Measurements from ENCODE around the gene GGT6.

Gene GGT6

GRCh38 chr17:4540224-4540651 lies 20.1 kb downstream of the GGT6 start:
- WGBS, 2 experiments, result 91 to 92% methylated on average over 14 of the region's 14 CpGs
- Histone ChIP-seq H3K27me3 (ENCODE audit: control insufficient read depth, insufficient read depth, low read length, poor library complexity, severe bottlenecking) (no peaks in the 10 kb centered on the region), H3K9me3 (ENCODE audit: control insufficient read depth, low read length) (no peaks in the 10 kb centered on the region), H3K27ac (ENCODE audit: insufficient read depth, low read depth, low read length, poor library complexity, severe bottlenecking) (no peak overlapping the region), H3K4me3 (ENCODE audit: insufficient read depth, low read depth, low read length) (no peak overlapping the region), H3K4me1 (ENCODE audit: control insufficient read depth, insufficient read depth, low read length) (peaks cover 8% of the 10 kb centered on the region), H3K36me3 (ENCODE audit: control insufficient read depth, insufficient read depth, low read length) (peaks cover 18% of the 10 kb centered on the region)

GRCh38 chr17:4539576-4540223 lies 20.7 kb downstream of the GGT6 start:
- Histone ChIP-seq H3K4me1 (ENCODE audit: control insufficient read depth, insufficient read depth, low read length) (peaks cover 8% of the 10 kb centered on the region), H3K27ac (ENCODE audit: insufficient read depth, low read depth, low read length, poor library complexity, severe bottlenecking) (no peak overlapping the region), H3K27me3 (ENCODE audit: control insufficient read depth, insufficient read depth, low read length, poor library complexity, severe bottlenecking) (no peaks in the 10 kb centered on the region), H3K4me3 (ENCODE audit: insufficient read depth, low read depth, low read length) (no peak overlapping the region), H3K36me3 (ENCODE audit: control insufficient read depth, insufficient read depth, low read length) (peaks cover 18% of the 10 kb centered on the region), H3K9me3 (ENCODE audit: control insufficient read depth, low read length) (no peaks in the 10 kb centered on the region)
- WGBS, 2 experiments, result 95% methylated on average over 26 of the region's 26 CpGs

- Histone ChIP-seq H3K36me3 (ENCODE audit: control insufficient read depth, insufficient read depth, low read length) (peaks cover 18% of the 10 kb centered on the region), H3K27ac (ENCODE audit: insufficient read depth, low read depth, low read length, poor library complexity, severe bottlenecking) (no peak overlapping the region), H3K4me1 (ENCODE audit: control insufficient read depth, insufficient read depth, low read length) (peaks cover 12% of the 10 kb centered on the region), H3K27me3 (ENCODE audit: control insufficient read depth, insufficient read depth, low read length, poor library complexity, severe bottlenecking) (no peaks in the 10 kb centered on the region), H3K9me3 (ENCODE audit: control insufficient read depth, low read length) (no peaks in the 10 kb centered on the region), H3K4me3 (ENCODE audit: insufficient read depth, low read depth, low read length) (no peak overlapping the region)
- 93 to 99% methylated on average over 8 of the region's 8 CpGs for WGBS, 2 experiments
Observed at GRCh38 chr17:4539025-4539424, 21.4 kb downstream of the GGT6 start.

- Histone ChIP-seq H3K27me3 (ENCODE audit: control insufficient read depth, insufficient read depth, low read length, poor library complexity, severe bottlenecking) (no peaks in the 10 kb centered on the region), H3K27ac (ENCODE audit: insufficient read depth, low read depth, low read length, poor library complexity, severe bottlenecking) (no peak overlapping the region), H3K4me3 (ENCODE audit: insufficient read depth, low read depth, low read length) (no peak overlapping the region), H3K9me3 (ENCODE audit: control insufficient read depth, low read length) (no peaks in the 10 kb centered on the region), H3K4me1 (ENCODE audit: control insufficient read depth, insufficient read depth, low read length) (peaks cover 18% of the 10 kb centered on the region), H3K36me3 (ENCODE audit: control insufficient read depth, insufficient read depth, low read length) (peaks cover 18% of the 10 kb centered on the region)
- WGBS, 2 experiments, result 92 to 93% methylated on average over 13 of the region's 13 CpGs
Observed at GRCh38 chr17:4538236-4539002, 22.0 kb downstream of the GGT6 start.

GRCh38 chr17:4537451-4538235 lies 22.7 kb downstream of the GGT6 start:
- Histone ChIP-seq H3K4me3 (ENCODE audit: insufficient read depth, low read depth, low read length) (no peak overlapping the region), H3K36me3 (ENCODE audit: control insufficient read depth, insufficient read depth, low read length) (peaks cover 16% of the 10 kb centered on the region), H3K27me3 (ENCODE audit: control insufficient read depth, insufficient read depth, low read length, poor library complexity, severe bottlenecking) (no peaks in the 10 kb centered on the region), H3K9me3 (ENCODE audit: control insufficient read depth, low read length) (no peaks in the 10 kb centered on the region), H3K27ac (ENCODE audit: insufficient read depth, low read depth, low read length, poor library complexity, severe bottlenecking) (no peak overlapping the region), H3K4me1 (ENCODE audit: control insufficient read depth, insufficient read depth, low read length) (peaks cover 18% of the 10 kb centered on the region)
- WGBS, 2 experiments, result 94 to 95% methylated on average over 19 of the region's 19 CpGs

GRCh38 chr17:4536742-4537411 lies 23.5 kb downstream of the GGT6 start:
- Histone ChIP-seq H3K4me3 (ENCODE audit: insufficient read depth, low read depth, low read length) (no peak overlapping the region), H3K9me3 (ENCODE audit: control insufficient read depth, low read length) (no peaks in the 10 kb centered on the region), H3K27ac (ENCODE audit: insufficient read depth, low read depth, low read length, poor library complexity, severe bottlenecking) (no peak overlapping the region), H3K27me3 (ENCODE audit: control insufficient read depth, insufficient read depth, low read length, poor library complexity, severe bottlenecking) (no peaks in the 10 kb centered on the region), H3K4me1 (ENCODE audit: control insufficient read depth, insufficient read depth, low read length) (peaks cover 18% of the 10 kb centered on the region), H3K36me3 (ENCODE audit: control insufficient read depth, insufficient read depth, low read length) (peaks cover 8% of the 10 kb centered on the region)
- WGBS, 2 experiments, result 76 to 84% methylated on average over 16 to 18 of the region's 18 CpGs

- WGBS, 2 experiments, result 36 to 37% methylated on average over 19 of the region's 19 CpGs
- Histone ChIP-seq H3K27ac (ENCODE audit: insufficient read depth, low read depth, low read length, poor library complexity, severe bottlenecking) (no peak overlapping the region), H3K27me3 (ENCODE audit: control insufficient read depth, insufficient read depth, low read length, poor library complexity, severe bottlenecking) (no peaks in the 10 kb centered on the region), H3K9me3 (ENCODE audit: control insufficient read depth, low read length) (no peaks in the 10 kb centered on the region), H3K36me3 (ENCODE audit: control insufficient read depth, insufficient read depth, low read length) (peaks cover 7% of the 10 kb centered on the region), H3K4me3 (ENCODE audit: insufficient read depth, low read depth, low read length) (peak overlapping the region; percentile 4), H3K4me1 (ENCODE audit: control insufficient read depth, insufficient read depth, low read length) (peaks cover 18% of the 10 kb centered on the region)
Observed at GRCh38 chr17:4536259-4536741, 24.1 kb downstream of the GGT6 start.

- H3K4me3 ChIP-seq (ENCODE audit: insufficient read depth, low read depth, low read length), result no peak overlapping the region
- WGBS, 2 experiments, result 53 to 58% methylated on average over 19 of the region's 19 CpGs
- peaks cover 18% of the 10 kb centered on the region for H3K4me1 ChIP-seq (ENCODE audit: control insufficient read depth, insufficient read depth, low read length)
Observed at GRCh38 chr17:4535667-4536258, 24.6 kb downstream of the GGT6 start.

GRCh38 chr17:4534928-4535666 lies 25.3 kb downstream of the GGT6 start:
- WGBS, 2 experiments, result 87 to 88% methylated on average over 27 of the region's 27 CpGs
- Histone ChIP-seq H3K27ac (ENCODE audit: insufficient read depth, low read depth, low read length, poor library complexity, severe bottlenecking) (no peak overlapping the region), H3K9me3 (ENCODE audit: control insufficient read depth, low read length) (no peaks in the 10 kb centered on the region), H3K36me3 (ENCODE audit: control insufficient read depth, insufficient read depth, low read length) (peaks cover 4% of the 10 kb centered on the region), H3K4me1 (ENCODE audit: control insufficient read depth, insufficient read depth, low read length) (peaks cover 18% of the 10 kb centered on the region), H3K27me3 (ENCODE audit: control insufficient read depth, insufficient read depth, low read length, poor library complexity, severe bottlenecking) (peaks cover 7% of the 10 kb centered on the region), H3K4me3 (ENCODE audit: insufficient read depth, low read depth, low read length) (no peak overlapping the region)

More at GRCh38 chr17:4535667-4536258, 24.6 kb downstream of the GGT6 start:
- Histone ChIP-seq H3K27me3 (ENCODE audit: control insufficient read depth, insufficient read depth, low read length, poor library complexity, severe bottlenecking) (peaks cover 3% of the 10 kb centered on the region), H3K9me3 (ENCODE audit: control insufficient read depth, low read length) (no peaks in the 10 kb centered on the region), H3K36me3 (ENCODE audit: control insufficient read depth, insufficient read depth, low read length) (peaks cover 7% of the 10 kb centered on the region), H3K27ac (ENCODE audit: insufficient read depth, low read depth, low read length, poor library complexity, severe bottlenecking) (no peak overlapping the region)
